ENCODE measurements around the gene UROD.
"Not testable (repeated sequence)": the region's sequence is repeated elsewhere in the genome, so short reads cannot be mapped to it uniquely, and the experiment has no call there.

Gene UROD

GRCh38 chr1:45011837-45012638 is at the start of gene UROD:
Gene UROD (plus strand): TSS chr1:45012254. CDS start chr1:45012266, 12 bp downstream.
- peak; percentile 85 for DNase-seq

DNA sequence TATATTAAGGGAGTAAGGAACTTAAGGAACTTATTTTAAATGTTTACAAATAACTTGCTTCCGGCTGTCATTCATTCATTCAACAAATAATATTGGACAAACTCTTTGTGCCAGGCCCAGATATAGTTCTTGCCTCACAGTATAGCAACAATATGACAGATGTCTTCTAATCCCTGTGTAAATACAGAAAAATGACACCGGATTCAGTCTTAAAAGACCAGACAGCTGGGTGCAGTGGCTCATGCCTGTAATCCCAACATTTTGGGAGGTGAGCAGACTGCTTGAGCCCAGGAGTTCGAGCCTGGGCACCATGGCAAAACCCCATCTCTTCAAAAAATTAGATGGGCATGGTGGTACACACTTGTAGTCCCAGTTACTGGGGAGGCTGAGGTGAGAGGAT is 49.3 kb upstream of the UROD start:
- no peak for DNase-seq

- no peak for DNase-seq
Measured at GRCh38 chr1:44964396-44964795, 47.7 kb upstream of the UROD start.

DNA sequence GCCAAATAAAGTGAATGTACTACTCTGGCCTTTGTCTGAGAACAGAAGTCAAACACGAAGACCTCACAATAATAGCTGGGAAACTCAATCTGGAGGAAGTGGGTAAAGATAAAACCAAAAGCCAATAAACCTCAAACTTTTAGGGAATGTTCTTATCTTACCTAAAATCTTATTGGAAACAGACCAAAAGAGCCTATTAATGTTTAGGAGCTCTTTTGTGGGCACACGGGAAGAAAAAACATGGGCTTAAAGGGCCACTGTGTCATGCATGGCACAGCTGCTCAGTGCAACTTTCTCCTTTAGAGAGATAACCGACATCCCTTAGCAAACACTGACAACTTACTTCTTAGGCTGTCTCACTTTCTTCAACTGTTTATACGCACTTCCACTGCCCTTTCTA is 41.7 kb upstream of the UROD start:
- DNase-seq: no peak

DNA sequence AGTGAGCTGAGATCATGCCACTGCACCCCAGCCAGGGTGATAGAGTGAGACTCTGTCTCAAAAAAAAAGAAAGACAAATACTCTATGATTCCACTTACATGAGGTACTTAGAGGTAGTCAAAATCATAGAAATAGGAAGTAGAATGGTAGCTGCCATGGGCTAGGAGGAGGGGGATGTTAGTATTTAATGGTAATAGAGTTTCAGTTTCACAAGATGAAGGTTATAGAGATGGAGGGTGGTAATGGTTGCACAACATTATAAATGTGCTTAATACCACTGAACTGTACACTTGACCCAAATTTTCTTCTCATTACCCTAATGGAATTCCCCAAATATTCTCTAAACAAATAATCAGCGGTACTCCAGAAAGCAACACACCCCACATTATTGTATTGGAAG is 38.4 kb upstream of the UROD start:
- no peak for DNase-seq

GRCh38 chr1:44976252-44976651 is 35.8 kb upstream of the UROD start:
- no peak for DNase-seq

DNA sequence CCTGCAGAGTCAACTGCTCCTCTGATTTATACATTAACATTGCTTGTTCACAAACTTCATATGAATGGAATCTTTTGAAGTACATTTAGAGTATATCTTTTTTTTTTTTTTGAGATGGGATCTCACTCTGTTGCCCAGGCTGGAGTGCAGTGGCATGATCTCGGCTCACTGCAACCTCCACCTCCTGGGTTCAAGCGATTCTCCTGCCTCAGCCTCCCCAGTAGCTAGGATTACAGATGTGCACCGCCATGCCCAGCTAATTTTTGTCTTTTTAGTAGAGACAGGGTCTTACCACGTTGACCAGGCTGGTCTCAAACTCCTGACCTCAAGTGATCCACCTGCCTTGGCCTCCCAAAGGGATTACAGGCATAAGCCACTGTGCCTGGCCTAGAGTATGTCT is 34.7 kb upstream of the UROD start:
- not testable (repeated sequence) for DNase-seq

DNA sequence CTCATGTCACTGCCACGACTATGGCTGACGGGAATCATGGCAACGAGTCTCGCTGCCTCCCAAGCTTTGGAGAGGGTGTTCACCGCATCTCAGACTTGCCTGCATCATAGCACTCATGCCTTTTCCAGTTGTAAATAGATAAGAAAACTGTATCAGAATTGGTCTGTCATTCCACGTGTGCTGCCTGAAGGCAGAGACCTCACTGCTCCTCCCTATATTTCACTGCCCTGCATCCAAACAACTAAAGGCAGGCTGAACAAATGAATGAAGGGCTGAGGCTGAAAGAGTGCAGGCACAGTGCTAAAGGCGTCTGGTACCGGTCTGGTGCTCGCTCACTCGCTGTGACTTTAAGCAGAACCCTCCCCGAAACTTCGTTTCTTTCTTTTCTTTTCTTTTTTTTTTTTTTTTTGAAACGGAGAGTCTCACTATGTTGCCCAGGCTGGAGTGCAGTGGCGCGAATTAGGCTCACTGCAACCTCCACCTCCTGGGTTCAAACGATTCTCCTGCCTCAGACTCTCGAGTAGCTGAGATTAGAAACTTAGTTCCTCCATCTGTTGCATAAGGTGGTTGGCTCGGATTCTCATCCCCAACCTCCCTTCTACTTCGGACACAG is 26.2 kb upstream of the UROD start:
- DNase-seq: no peak

DNA sequence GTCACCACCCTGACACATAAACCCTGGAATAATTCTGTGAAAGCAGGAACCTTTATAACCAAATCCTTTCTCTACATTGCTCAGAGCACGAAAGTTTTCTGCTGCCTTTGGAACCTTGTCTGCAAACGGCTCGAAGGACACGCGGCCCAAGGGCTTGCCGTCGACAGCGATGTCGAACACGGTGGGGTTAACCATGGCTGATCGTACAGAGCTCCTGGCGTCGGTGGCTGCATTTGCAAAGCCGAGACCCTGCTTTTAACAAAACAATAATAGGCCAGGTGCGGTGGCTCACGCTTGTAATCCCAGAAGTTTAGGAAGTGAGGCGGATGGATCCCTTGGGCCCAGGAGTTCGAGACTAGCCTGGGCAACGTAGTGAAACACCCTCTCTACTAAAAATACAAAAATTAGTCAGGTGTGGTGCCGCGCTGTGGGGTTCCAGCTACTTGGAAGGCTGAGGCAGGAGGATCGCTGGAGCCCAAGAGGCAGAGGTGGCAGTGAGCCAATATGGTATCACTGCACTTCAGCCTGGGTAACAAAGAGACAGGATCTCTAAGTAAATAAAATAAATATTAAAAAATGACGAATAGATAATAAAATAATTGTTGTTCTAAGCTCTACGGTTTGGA is 23.4 kb upstream of the UROD start:
- DNase-seq: no peak

DNA sequence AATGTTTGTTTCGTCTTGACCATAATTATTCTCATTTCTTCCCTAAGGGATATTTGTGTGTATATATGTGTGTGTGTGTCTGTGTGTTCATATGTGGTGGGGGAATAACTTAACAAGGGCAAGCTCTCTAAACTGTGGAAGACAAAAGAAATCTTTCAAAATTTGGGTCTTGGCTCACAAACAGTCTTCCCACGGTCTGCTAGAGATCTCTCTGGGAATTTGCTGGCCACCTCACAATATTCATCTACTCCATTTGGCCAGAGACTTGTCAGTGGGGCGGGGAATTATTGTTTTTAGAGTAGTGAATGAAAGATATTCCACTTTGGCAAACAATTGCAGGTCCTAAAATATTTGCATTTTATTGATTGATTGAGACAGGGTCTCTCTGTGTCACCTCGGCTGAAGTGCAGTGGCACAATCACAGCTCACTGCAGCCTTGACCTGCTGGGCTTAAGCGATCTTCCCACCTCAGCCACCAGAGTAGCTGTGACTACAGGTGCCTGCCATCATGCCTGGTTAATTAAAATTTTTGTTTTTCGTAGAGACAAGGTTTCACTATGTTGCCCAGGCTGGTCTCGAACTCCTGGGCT is 17.6 kb upstream of the UROD start:
- no peak for DNase-seq

GRCh38 chr1:44995467-44996238 is 16.4 kb upstream of the UROD start:
- DNase-seq: no peak

DNA sequence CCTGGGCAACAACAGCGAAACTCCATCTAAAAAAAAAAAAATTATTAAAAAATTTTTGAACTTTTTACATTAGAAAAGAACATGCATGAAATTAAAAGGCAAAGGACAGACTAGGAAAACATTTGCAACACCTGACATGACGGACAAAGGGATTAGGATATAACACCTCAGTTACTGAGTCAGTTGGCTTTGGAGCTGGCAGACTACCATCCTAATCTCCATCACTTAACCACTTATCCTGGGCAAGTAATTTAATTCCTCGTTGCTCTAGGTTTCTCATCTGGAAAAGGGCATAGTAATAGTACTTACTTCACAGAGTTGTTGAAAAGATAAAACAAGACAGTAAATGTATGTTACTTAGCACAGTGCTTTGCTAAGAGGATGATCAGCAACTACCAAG is 12.8 kb upstream of the UROD start:
- no peak for DNase-seq

DNA sequence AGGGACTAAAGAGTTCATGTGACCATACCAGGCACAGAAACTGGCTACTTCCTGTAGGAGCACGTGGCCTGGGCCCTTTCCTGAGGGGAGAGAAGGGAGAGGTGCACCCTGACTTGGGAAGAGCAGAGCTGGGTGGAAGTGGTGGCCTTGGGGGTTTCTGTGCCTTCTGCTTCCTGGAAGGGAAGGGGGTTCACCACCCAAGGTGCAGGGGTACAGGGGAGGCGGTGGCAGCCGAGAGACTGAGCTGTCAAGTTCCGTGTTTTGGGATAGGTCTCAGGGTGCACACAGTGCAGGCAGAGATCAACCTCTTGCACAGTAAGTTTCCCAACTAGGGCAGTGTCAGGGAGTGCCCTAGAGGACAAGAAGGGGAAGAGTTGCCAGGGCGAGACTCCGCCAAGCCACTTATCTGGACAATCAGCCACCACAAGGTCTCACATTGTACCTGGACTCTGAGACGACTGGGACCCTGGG is 11.0 kb upstream of the UROD start:
- DNase-seq: no peak

- DNase-seq: not testable (repeated sequence)
Measured at GRCh38 chr1:45001576-45001975, 10.5 kb upstream of the UROD start.

DNA sequence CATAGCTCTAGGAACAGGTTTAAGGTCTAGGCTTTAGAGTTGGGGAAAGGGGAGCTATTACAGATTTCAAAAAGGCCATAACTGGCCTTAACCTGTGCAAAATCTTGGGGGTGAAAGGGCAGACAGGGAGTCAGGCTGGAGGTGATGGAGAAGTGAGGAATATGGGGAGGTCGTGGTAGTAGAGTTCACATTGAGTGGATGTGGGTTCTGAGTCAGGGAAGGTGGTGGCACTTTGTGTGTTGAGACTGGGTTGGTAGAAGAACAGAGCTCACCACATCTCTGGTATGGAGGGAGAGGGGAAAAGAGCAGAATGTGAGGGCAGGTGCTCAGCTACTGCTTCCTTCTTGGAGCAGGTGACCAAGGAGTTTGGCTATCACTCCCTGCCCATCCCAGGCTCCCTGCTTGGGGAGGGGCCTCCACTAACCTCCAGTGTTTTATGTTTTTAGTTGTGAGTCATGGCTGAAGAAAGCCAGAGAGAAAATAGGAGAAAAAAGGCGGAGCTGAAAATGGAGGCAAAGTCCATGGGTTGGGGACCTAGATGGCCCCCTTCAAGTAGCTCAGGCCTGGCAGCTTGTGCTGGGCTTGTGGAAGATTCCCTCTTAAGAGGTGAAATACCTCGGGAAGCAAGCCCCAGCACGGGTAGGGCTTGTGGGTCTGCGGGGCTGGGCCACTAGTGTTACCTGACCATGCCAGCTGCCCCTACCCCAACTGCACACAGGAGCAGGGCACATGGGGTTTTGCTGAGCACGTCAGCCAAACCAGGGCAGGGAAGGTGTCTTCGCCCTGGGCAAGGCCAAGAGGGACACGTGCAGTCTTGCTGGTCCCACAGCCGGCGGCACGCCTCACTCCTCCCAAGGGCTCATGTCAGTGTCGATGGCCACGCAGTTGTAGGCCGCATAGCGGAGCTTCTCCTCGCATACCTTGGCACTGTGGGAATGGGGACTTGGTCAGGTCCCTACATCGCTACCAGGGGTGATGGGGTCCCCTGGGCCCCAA is 9.1 kb upstream of the UROD start:
- no peak for DNase-seq

- no peak for DNase-seq
Measured at GRCh38 chr1:45003741-45004140, 8.3 kb upstream of the UROD start.

- DNase-seq: no peak
Measured at GRCh38 chr1:45004281-45004920, 7.7 kb upstream of the UROD start.

- DNase-seq: no peak
Measured at GRCh38 chr1:45005761-45006160, 6.3 kb upstream of the UROD start.

GRCh38 chr1:45007311-45007710 is 4.7 kb upstream of the UROD start:
- DNase-seq: no peak

- no peak for DNase-seq
Measured at GRCh38 chr1:45008076-45008475, 4.0 kb upstream of the UROD start.

DNA sequence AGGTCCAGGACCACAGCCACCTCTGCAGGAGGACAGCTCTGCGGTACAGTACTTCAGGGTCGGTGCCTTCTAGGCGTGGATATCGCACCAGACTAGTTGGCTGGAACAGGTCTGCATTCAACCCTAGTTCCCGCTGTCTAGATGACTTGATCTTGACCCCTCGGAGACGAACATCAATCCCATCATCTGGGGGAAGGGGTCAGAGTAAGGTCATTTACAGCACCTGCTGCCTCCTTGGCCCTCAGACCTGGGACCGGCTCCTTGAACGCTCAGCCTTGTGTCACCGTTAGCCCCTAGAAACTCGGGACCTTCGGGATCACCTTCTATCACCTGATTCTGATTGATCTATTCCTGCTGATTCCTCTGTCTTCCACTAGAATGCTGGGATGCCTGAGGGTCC is 3.5 kb upstream of the UROD start:
- no peak for DNase-seq

All from activated T-cell treated with anti-CD3 and anti-CD28 coated beads for 4 hours (primary cell).